Measurements from ENCODE around the gene IQCC.
A peak's percentile ranks its signal among the peaks of the same experiment; 100 is the strongest.
"Not testable (repeated sequence)": the region's sequence is repeated elsewhere in the genome, so short reads cannot be mapped to it uniquely, and the experiment has no call there.

IQCC gene
- 2.3 to 7.1 (median 4.7) reads per million in 4 experiments for total RNA-seq

DNA sequence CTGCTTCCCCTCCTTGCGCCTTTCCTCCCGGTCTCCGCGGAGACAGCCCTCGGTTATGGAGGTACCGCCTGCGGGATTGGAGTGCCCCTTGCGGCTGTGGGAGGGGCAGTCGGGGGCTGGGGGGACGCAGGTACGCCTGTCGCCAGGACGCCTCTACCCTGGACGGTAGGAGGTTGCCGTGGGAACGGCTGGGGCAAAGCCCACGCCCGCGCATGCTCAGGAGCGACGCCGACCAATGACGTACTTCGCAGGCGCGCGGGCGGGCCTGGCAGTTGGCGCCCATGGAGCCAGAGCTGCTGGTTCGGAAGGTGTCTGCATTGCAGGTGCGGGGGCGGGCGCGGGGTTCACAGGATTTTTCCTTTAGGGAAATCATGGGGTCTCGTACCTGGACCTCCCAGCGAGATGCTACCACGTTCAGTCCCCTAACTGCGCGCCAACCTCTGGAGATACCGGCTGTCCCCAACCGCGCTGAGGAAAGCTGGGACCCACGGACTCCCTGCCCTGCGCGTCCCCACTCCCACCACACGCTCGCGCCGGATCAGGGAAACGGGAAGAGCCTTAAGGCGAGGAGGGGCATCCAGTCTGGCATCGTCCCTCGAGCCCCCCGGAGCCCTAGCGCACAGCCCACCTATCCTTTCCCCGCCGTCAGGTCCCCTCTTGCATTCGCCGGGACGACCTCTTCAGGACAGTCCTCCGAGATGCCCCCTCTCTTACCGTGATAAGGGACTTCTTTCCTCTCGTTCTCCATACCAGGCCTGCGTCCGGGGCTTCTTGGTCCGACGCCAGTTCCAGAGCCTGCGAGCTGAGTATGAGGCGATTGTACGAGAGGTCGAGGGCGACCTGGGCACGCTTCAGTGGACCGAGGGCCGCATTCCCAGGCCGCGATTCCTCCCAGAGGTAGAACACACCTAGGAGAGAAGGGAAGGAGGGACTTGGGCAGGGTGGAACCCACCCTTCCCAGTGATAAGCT, at the start of gene IQCC:
IQCC (plus strand) TSS at position 271 of the 970 bp plus-strand sequence; CDS start at position 282, 11 bp downstream.
- DNase-seq: peak; percentile 81

DNA sequence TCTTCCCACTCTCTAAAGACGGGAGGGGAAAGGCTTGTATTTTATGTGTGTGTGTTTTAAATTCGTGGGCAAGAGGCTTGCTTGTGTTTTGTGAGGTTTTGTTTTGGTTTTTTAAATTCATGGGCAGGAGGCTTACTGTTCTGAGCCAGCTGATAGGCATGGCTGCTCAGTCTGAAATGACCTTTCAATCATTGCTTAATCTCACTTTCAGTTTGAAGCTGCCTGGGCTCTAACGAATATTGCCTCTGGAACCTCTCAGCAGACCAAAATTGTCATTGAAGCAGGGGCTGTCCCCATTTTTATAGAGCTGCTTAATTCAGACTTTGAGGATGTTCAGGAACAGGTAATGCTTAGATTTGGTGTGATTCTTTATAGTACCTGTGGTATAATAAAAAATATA, 46.3 kb upstream of the IQCC start:
- DNase-seq: no peak

DNA sequence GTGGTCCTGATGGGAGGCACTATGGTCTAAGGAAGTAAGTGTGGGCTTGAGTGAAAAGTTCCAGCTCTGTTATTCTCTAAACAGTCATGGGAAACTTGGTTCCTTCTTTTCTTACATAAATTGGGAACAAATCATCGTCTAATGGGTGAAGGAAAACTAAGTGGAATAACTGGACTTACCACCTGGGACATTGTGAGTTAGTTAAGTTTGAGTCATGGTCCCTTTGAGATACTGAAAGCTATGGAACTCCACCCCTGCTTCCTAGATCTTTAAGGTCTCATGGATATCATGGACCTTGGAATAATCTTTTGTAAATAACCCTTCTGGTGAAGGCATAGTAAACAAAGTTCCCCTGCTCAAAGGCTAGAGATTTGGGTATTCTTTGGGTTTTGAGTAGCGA, 42.1 kb upstream of the IQCC start:
- no peak for DNase-seq

- not testable (repeated sequence) for DNase-seq
These were observed 39.8 kb upstream of the IQCC start for GRCh38 chr1:32165633-32166032.

DNA sequence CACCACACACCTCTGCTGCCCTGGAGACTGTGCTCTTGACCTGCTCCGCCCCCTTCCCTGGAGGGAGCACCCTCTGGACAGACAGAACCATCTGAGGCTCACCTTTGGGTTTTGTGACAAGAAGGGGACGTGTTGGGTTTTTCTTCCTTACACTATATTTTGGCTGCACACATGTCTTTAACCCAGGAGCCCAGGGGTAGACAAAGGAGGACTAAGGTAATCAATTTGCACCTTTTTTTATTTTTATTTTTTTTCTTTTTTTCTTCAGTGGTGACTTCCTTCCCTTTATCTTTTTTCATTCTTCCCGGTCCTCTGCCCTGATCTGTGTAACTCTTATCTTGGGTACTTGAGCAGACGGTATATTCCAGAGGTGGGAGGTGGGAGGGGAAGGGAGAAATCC, 34.5 kb upstream of the IQCC start:
- no peak for DNase-seq

- no peak for DNase-seq
These were observed 32.7 kb upstream of the IQCC start for GRCh38 chr1:32172621-32173245.

DNA sequence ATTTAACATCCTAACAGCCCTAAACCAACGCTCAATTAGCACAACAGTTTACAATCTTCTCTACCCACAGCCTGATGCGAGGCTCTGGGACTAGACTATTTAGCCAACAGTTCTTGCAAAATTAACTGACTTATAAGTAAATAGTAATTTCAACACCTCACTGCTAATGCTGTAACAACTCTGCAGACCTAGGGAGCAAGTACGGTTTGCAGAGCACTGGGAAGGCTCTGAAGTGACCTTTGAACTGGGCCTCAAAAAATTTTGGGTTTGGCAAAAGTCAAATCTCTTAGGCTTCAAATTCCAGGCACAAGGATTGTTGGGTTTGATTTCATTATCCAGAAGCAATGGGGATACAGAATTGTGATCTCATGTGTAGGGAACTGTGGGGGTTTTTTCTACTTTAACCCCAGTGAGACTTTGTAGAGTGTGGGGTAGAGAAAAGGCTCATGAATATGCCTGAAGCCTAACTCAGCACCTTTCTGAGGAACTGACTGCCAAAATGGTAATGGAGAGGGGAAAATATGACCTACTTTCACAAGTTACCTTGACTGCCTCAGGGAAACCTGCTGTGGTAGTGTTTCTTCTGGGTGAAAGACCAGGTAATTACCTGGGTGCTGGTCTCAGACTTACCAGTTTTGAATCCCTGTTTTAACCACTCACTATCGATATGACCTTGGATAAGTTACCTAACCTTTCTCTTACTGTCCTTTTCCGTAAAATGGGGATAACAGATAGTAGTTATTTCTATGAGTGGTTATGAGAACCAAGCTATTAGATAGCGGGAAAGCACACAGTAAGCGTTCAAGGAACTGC, 26.9 kb upstream of the IQCC start:
- DNase-seq: no peak

DNA sequence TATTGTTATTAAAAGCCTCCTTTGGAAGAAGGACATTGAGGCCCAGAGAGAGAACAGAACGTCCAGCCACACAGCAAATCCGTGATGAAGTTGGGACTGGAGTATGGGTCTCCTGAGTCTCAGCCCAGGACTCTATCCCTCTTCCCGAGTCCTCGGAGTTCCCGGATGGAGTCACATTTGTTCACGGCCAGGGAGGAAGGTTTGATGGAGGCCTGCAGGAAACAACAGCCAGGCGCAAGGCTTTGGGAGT, 26.4 kb upstream of the IQCC start:
- DNase-seq: no peak

GRCh38 chr1:32179443-32180185, 25.9 kb upstream of the IQCC start, which contains the start of gene TXLNA:
TSS of gene TXLNA (plus strand) at chr1:32179675. CDS start at chr1:32180346, 671 bp downstream.
- peak; percentile 83 for DNase-seq

GRCh38 chr1:32180186-32181060, 25.0 kb upstream of the IQCC start:
- no peak for DNase-seq

DNA sequence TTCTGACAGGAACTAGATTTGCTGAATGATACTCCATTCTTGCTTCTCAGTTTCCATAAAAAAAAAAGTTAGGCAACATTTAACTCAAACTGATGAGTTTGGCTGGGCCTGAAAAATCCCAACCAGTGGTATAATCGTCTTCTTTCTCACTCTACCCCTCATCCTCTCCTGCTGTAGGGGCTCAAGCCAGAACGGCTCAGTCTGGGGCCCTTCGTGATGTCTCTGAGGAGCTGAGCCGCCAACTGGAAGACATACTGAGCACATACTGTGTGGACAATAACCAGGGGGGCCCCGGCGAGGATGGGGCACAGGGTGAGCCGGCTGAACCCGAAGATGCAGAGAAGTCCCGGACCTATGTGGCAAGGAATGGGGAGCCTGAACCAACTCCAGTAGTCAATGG, 24.4 kb upstream of the IQCC start:
- DNase-seq: no peak

- no peak for DNase-seq
These were observed 23.9 kb upstream of the IQCC start for GRCh38 chr1:32181563-32181962.

- no peak for DNase-seq
These were observed 23.4 kb upstream of the IQCC start for GRCh38 chr1:32182060-32182459.

DNA sequence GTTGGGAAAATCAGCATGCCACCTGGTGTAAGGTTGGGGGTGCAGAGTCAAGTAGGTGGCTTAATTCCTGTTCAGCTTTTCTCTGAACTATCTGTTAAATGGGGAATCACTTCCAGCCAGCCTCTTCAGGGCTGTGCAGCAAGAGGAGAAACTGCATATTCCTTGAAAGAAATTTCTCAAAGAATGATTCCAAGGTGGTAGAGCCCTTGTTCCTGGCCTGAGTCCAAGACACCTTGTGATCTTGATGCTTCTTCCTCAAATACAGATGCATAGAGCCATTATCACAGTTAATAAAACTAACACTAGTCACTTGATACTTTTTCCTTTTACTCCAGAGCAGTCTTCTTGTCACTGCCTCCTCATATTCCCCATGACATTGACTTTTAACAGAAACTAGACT, 20.8 kb upstream of the IQCC start:
- no peak for DNase-seq

- DNase-seq: no peak
These were observed 19.4 kb upstream of the IQCC start for GRCh38 chr1:32186077-32186476.

- DNase-seq: no peak
These were observed 19.0 kb upstream of the IQCC start for GRCh38 chr1:32186491-32186890.

- DNase-seq: no peak
These were observed 17.6 kb upstream of the IQCC start for GRCh38 chr1:32187850-32188249.

GRCh38 chr1:32192220-32192948, 13.1 kb upstream of the IQCC start:
- DNase-seq: no peak

- DNase-seq: no peak
These were observed 10.5 kb upstream of the IQCC start for GRCh38 chr1:32194984-32195383.

- no peak for DNase-seq
These were observed 9.9 kb upstream of the IQCC start for GRCh38 chr1:32195531-32195930.
